ENCODE results near the gene CUL5. TPM values are rescaled to one million over a fixed set of nuclear protein-coding genes. Genes with fewer than 3 reads are reported as not detected.

CUL5 gene
- total RNA-seq, result 17.5 and 26.9 TPM in 2 replicates

DNA sequence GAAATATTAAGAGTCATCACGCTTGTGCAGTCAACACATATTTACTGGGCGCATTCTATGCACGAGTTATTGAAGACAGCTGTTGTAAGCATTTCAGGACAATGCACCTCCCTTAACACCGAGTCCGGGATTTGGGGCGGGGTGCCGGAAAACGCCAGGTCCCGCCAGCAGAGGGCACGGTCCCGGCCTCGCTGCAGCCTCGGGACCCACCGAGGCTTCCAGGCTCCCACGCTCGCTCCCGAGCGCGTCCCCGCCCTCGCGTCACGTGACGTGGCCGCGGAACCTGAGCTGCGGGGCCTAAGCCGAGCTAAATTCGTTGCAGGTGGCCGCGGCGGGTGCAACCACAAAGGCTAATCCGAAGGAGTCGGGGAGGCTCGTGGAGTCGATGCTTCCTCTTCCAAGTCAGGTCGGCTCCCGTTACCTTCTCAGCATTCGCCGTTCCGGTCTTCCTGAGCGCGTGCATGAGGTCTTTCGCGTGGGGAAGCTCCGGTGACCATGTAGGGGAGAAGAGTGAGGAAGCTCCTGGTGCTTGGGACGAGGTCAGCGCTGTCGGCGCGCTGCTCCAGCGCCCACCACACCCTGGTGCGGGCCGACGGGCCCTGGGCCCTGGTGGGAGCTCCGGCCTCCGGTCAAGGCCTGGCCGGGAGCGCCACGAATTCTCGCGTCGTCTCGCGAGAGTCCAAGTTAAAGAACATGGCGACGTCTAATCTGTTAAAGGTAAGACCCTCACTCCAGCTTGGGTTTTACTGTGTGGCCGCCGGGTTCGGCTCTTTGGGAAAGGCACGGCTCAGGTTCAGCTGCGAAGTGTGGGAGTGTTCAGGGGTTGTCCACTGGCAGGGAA is at the start of gene CUL5:
Gene CUL5, plus strand, starts transcription at position 243 of the 841 bp plus-strand sequence. Its CDS starts 451 bp downstream, at position 694.

DNA sequence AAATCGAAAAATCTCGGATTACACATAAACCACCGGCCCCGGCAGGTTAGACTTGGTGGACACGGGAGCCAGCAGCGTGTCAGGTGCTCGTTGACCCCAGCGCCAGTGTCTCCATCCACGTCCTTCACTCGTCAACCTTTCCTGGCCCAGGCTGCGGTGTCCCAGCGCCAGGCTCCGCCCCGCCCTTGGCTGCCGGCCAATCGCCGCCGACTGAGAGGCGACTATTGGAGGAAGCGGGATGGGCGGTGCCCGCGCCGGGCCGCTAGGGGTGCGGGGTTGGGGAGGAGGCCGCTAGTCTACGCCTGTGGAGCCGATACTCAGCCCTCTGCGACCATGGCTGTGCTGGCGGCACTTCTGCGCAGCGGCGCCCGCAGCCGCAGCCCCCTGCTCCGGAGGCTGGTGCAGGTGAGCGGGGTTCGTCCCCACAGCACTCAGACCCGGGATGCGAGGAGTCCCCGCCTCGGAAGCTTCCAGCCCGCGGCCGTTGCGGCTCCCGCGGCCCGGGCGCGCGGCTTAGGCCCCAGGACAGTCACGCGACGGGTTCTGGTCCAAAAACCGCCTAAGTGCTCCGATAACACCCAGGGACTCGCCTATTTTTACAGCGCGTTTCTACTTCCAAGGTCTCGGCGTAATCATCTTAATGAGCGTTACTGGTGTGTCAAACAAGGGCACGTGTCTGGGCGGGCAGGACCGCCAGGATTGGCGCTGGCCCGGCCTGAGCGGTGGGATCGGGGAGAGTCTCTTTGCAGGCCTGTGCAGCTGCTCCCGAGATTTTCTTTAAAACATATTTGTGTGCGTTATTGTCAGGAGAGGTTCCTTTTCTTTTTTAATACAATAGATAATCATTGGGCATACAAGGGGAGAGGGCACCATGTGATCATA is 112.8 kb downstream of the CUL5 start, which contains the start of gene ACAT1:
Gene ACAT1, plus strand, starts transcription at position 294 of the 882 bp plus-strand sequence. Its CDS starts 40 bp downstream, at position 334.

Other genes starting within 250 kb of the CUL5 start
- gene SLC35F2, start 150.1 kb upstream of the CUL5 start, total RNA-seq, result 29.9 and 50.4 TPM in 2 replicates
- 0.16 TPM in 1 of 2 replicates, not detected in the other for gene RAB39A, start 80.5 kb upstream of the CUL5 start, total RNA-seq
- gene ACAT1, start 112.7 kb downstream of the CUL5 start, total RNA-seq, result 48.3 and 85.4 TPM in 2 replicates
- gene NPAT, start 213.7 kb downstream of the CUL5 start, total RNA-seq, result 7.4 and 7.8 TPM in 2 replicates
- 16.8 and 20.0 TPM in 2 replicates for gene ATM, start 214.2 kb downstream of the CUL5 start, total RNA-seq

All from mesangial cell (primary cell).